SU-DHL-6 (cell line): ENCODE results near the gene TLL2.

Source experiments
- EZH2phosphoT487 ChIP-seq: fragments of 200-600 bp; sonication (generic), shearing (Covaris generic); conservative IDR thresholded peaks from 2 replicates; pipeline ENCODE4 v1.6.1; 2018; ENCODE audit warnings: mild to moderate bottlenecking, antibody characterized with exemption, low read length, moderate library complexity, mixed read lengths
- TF ChIP-seq, protein P1 (sequence below): fragments of 200-600 bp; sonication (generic); IDR thresholded peaks from one replicate; pipeline ENCODE4 v1.5.1; 2017; ENCODE audit warnings: antibody characterized with exemption, mild to moderate bottlenecking, low read length, moderate library complexity; ENCODE audit not compliant: insufficient read depth, poor library complexity, severe bottlenecking

DNA sequence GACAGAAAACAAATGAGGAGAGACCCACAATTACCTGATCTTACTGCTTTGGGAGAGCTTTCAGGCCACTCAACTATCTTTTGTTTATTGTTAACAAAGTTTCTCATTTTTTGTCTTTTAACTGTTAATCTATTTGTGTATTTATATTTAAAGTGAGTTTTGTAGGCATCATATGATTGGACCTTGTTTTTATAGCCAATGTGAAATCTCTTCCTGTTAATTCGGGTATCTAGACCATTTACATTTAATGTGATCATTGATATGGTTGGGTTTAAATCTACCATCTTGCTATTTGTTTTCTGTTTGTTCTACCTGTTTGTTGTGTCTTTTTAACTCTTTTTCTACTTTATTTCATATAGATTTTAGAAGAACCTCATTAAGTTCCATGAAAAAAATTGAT is 167.4 kb downstream of the TLL2 start:
- TF ChIP-seq, protein P1, sequence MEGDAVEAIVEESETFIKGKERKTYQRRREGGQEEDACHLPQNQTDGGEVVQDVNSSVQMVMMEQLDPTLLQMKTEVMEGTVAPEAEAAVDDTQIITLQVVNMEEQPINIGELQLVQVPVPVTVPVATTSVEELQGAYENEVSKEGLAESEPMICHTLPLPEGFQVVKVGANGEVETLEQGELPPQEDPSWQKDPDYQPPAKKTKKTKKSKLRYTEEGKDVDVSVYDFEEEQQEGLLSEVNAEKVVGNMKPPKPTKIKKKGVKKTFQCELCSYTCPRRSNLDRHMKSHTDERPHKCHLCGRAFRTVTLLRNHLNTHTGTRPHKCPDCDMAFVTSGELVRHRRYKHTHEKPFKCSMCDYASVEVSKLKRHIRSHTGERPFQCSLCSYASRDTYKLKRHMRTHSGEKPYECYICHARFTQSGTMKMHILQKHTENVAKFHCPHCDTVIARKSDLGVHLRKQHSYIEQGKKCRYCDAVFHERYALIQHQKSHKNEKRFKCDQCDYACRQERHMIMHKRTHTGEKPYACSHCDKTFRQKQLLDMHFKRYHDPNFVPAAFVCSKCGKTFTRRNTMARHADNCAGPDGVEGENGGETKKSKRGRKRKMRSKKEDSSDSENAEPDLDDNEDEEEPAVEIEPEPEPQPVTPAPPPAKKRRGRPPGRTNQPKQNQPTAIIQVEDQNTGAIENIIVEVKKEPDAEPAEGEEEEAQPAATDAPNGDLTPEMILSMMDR: no peak
- no peak for TF ChIP-seq EZH2phosphoT487
